Hematopoietic multipotent progenitor cell treated with erythropoietin and hydrocortisone succinate and interleukin-3 and kit ligand, for 6 days (in vitro differentiated cells): Measurements from ENCODE around the gene COBL.
A peak's percentile ranks its signal among the peaks of the same experiment; 100 is the strongest.

Experiments
- DNase-seq: peaks from one replicate; pipeline ENCODE4 v3.0.0-alpha.2; 2015

Gene COBL, protein sequence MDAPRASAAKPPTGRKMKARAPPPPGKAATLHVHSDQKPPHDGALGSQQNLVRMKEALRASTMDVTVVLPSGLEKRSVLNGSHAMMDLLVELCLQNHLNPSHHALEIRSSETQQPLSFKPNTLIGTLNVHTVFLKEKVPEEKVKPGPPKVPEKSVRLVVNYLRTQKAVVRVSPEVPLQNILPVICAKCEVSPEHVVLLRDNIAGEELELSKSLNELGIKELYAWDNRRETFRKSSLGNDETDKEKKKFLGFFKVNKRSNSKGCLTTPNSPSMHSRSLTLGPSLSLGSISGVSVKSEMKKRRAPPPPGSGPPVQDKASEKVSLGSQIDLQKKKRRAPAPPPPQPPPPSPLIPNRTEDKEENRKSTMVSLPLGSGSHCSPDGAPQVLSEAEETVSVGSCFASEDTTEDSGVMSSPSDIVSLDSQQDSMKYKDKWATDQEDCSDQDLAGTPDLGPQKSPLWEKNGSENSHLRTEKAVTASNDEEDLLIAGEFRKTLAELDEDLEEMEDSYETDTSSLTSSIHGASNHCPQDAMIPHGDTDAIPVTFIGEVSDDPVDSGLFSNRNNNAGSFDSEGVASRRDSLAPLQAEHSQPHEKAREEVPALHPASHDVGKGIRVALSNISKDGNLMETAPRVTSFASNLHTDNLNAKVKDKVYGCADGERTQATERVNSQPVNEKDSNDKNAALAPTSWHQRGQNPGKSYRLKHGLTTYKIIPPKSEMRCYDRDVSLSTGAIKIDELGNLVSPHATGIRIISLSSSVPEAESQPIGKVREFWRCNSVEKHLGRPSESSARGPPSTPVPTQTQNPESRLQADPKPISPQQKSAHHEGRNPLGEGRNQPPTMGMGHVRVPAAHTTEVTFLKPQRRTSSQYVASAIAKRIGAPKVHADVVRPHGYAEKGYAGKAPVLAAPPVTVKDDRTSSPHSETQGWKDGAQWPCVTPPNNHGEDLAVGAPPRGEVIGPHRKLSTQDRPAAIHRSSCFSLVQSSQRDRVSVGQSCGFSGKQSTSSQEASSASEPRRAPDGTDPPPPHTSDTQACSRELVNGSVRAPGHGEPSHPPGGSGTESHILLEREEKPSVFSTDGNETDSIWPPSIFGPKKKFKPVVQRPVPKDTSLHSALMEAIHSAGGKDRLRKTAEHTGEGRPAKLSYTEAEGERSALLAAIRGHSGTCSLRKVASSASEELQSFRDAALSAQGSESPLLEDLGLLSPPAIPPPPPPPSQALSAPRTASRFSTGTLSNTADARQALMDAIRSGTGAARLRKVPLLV

DNA sequence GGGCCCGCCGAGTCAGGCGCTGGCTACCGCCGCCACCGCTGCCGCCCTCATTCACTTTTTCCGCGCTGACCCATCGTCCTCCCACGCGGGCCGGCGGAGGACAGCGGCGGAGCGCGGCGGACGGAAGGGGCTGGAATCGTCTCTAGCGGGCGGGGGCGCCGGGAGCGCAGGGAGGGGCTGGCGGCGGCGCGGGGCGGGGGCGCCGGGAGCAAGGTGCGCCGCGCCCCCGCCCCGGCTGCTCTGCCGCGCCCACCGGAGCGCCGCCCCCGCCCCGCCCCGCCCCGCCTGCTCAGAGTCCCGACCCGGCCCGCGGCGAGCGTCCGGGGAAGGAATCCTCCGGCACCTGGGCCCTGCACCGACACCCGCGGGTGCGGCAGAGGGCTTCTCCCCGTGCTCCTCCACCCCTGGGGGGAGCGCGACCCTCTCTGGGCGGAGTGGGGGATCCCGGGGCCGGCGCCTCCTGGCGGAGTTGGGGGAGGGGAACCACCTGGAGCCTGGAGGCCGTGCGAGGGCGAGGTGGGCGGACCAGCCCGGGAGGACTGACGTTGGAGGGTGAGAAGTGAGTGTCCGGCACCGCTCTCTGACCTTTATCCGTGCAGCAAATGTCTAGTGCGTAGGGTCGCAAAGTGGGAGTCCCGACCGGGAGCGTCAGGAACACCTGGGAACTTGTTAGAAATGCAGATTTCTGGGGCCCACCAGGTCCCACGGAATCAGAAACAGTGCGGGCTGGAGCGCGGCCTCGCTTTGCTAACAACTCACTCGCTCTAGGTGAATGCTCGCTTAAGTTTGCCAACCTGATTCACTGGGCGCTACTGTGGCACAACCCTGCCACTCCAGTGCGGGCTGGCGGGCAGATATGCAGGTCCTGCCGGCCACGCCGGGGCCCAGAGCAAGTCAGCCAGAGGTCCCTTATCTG lies at the start of gene COBL:
COBL (minus strand) TSS at position 144 of the 916 bp plus-strand sequence. CDS start 176 bp downstream, outside the sequence.
- peak; percentile 12 for DNase-seq

DNA sequence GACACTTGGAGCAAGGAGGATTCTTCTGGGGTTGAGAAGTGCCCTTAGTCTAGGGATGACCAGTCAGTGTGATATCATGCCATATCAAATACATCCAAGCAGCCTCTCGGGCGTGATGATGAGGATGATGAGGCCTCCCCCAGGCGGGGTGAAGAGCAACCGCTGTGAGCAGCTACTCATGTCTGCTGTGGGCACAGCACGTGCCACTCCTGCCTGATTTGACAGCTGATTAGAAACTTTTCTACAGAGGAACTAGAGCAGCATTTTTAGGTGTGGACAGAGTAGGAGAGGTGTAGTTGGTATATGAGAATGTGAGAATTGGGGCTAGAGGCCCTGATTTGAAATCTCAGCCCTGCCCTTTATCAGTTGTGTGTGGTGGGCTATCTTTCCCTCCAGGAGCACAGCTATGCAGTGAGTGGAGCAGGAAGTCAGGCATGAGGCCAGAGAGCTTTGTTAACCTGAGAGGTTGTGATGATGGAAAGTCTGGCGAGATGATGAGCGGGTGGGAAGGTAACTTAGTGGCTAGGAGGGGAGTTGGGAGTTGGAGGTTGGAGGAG lies 49.6 kb upstream of the COBL start:
- DNase-seq = no peak

GRCh38 chr7:51357821-51358220 lies 41.2 kb upstream of the COBL start:
- DNase-seq = no peak

DNA sequence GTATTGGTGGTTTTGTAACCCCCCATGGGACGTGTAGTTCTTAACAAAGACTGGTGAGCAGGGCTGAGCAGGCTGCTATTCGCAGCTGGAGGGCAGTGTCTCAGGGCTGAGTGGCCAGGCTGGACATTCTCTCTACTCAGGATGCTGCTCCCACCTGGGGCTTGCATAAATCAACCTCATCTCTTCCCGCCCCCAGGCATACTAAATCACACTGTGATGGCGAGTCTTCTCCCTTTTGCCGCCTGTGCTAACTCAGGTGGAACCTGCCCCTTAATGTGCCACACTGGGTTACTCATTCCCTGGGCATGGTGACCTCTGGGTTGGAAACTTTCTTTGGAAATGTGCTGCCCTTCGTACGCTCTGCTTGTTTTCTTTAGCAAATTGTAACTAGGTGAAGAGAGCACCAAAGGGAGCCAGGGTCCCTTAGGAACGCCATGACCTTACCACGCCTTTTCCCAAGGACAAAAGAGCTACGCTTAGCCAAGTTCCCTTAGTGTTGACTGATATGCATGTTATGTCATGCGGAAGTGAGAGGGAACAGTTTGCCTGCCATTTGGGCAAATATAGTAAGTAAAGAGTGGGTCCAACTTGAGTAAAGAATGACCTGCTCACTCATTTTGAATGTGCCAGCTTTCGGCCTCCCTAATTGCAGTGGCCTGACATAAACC lies 40.4 kb upstream of the COBL start:
- DNase-seq = no peak

DNA sequence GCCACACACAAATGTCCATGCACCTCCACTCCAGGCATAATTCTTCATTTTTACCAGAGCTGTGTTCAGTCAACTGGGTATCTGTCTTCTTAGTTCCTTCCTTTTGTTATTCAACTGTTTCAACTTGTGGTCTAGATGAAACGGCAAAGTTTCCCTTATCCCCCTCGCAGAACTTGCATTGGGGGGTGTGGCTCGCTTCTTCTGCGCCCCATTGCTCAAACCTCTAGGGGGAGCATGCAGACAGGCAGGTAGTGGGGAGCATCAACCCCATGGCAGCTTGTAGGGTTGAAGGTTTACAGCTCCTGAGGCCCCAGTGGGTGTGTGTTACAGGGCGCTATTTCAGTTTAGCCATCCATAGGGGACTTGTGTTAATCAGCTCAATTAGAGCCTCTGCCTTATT lies 38.3 kb upstream of the COBL start:
- peak; percentile 43 for DNase-seq

DNA sequence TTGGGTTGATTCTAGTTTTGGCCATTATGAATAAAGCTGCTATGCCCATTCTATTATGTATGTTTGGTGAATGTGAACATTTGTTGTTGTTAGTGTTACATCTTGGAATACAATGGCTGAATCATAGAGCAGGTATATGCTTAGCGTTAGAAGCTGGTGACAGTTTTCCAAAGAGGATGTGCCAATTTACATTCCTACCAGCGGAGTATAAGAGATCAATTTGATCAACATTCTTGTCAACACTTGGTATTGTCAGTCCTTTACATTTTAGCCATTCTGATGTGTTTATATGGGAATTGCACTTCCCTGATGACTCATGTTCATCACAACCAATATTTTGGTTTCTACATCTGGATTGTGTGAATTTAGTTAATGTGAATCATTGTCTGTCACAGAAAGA lies 37.8 kb upstream of the COBL start:
- no peak for DNase-seq

- DNase-seq = no peak
Measured at GRCh38 chr7:51352174-51353100, 35.8 kb upstream of the COBL start.

GRCh38 chr7:51351661-51352060 lies 35.1 kb upstream of the COBL start:
- no peak for DNase-seq

GRCh38 chr7:51350546-51350896 lies 33.9 kb upstream of the COBL start:
- no peak for DNase-seq

GRCh38 chr7:51349820-51350545 lies 33.4 kb upstream of the COBL start:
- no peak for DNase-seq

DNA sequence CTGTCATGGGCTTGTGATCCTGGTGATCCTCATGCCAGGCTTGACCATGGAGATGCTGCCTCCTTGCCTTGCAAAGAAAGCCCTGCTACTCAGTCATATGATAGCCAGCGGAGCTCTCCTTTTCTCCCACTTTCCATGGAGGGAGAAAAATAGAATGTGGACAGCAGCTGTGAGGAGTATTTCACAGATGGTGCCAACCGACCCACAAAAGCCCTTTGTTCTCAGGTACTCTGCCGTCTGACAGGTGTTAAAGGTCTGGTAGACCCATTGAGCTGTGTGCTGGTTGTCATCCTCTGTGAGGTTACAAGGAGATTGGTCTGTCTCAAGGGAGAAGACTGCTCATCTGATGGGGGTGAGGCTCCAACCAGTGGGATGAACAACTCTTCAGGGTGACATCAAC lies 29.5 kb upstream of the COBL start:
- no peak for DNase-seq

DNA sequence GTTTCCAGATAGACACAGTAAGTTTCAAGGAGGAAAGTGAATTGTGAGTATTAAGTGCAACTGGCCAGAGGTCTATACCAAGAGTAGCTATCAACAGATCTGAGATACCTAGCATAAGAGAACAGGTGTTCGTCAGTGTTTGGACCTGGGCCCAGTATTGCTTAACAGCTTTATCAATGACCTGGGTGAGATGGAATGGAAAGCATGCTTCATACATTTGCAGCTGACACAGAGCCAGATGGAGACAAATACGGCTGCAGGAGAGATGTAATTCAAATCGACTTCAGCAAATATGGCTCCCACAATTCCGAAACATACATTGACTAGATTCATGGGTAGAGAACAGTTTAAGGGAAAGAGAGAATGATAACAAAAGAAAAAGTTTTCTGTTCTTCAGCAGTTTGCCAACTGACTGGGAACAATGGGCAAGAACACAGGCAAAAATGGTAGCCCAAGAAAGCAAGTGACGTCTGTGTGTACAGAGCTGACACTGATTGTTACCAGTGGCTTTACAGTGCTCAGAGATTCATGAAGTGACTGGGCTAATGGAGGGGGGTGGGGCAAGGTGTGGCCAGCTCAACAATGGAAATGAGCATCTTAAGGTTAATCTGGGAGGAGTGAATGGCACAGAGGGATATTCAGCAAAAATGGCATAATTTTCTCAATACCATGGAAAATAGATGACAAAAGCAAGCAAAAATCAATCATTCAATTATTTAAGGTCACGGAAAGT lies 28.0 kb upstream of the COBL start:
- no peak for DNase-seq

GRCh38 chr7:51340936-51341335 lies 24.3 kb upstream of the COBL start:
- DNase-seq = no peak

DNA sequence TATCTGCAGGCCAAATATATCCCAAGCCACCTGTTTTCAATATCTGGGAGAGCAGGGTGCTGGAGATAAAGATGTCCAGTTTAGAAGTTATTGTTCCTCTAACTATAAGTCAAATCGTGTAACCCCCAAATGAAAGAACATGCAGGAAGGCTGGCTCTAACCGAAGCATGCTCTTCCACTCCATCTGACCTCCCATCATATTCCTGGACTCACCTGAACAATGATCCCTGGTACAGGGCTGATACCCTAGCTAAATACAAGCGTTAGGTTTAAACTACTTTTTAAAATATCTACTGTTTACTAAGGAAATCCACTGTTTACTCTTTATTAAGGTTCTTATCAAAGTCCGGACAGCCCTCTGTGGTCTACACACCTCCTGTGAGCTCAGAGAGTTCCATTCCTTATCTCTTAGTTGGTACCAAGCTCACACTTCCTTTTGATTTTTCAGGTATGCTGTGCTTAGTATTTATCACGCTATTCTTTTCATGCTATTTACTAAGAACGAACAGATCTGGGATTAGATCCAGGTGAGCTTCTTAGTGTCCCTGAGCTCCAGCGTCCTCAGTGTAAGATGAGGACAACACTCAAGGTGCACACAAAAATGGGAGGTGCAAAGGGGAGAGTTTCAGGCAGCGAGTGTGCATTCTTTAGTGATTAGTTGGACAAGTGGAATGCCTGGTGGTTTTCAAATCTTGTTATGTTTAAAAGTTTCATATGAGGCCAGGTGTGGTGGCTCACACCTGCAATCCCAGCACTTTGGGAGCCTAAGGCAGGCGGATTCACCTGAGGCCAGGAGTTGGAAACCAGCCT lies 23.6 kb upstream of the COBL start:
- peak; percentile 18 for DNase-seq

DNA sequence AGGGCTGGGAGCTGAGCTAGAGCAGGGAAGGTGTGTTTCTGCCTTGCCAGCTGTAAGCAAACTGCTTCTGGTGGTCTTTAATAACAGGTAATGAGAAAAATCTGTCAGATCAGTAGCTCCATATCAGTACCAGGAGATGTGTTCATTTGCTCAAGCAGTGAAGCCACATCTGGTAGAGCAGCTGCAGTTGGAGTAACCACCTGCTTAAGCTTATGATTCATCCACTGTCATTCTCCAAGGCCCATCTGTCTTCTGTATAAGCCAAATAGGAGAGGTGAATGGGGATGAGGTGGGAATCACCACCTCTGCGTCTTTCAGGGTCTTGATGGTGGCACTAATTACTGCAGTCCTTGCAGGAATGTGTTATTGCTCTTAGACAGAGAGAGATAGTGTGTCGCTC lies 18.4 kb upstream of the COBL start:
- no peak for DNase-seq

GRCh38 chr7:51329696-51330263 lies 13.2 kb upstream of the COBL start:
- DNase-seq = no peak

DNA sequence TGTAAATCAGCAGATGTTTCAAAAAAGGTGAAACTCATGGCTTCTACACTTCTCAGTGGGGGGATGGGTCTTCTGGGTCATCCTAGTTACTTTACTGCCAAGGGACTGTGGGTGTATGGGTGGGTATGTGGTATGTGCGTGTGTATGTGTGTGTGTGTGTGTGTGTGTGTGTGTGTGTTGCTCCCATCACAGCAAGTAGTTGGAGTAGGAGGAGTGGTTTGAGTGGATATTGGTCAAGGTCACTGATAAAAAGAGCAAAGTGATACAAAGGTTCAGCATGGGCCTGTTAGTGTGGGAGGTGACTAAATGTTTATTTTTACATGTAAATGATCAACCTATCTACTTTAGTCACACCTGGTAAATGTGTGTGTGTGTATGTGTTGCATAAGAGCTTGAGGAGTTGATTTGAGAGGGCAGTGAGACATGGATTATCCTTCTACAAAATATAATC lies 11.8 kb upstream of the COBL start:
- no peak for DNase-seq
